ACHN (cell line): Measurements from ENCODE around the gene SECTM1.
A peak's percentile ranks its signal among the peaks of the same experiment; 100 is the strongest.

Experiments
- DNase-seq: peaks from one replicate; pipeline ENCODE4 v3.0.0-alpha.2; 2015
- in situ Hi-C: cut with HindIII; loops from 2 replicates; pipeline ENCODE4 v1.10.0; 2017; ENCODE audit warnings: low sequenced_read_pairs, low pct_ligation_motif_present, low pct_unique_long_range_greater_than_20kb

SECTM1 gene

GRCh38 chr17:82296511-82297279, 36.9 kb downstream of the SECTM1 start:
- DNase-seq, result no peak
- in situ Hi-C loops, result no loop called here

GRCh38 chr17:82295472-82295814, 38.1 kb downstream of the SECTM1 start:
- no peak for DNase-seq
- in situ Hi-C loops, result no loop called here

GRCh38 chr17:82294064-82294773, 39.3 kb downstream of the SECTM1 start:
- in situ Hi-C loops, result no loop called here

GRCh38 chr17:82292251-82293154, 41.1 kb downstream of the SECTM1 start:
- in situ Hi-C loops, result no loop called here
- peak; percentile 99 for DNase-seq

More at GRCh38 chr17:82294064-82294773, 39.3 kb downstream of the SECTM1 start:
- DNase-seq, result no peak

DNA sequence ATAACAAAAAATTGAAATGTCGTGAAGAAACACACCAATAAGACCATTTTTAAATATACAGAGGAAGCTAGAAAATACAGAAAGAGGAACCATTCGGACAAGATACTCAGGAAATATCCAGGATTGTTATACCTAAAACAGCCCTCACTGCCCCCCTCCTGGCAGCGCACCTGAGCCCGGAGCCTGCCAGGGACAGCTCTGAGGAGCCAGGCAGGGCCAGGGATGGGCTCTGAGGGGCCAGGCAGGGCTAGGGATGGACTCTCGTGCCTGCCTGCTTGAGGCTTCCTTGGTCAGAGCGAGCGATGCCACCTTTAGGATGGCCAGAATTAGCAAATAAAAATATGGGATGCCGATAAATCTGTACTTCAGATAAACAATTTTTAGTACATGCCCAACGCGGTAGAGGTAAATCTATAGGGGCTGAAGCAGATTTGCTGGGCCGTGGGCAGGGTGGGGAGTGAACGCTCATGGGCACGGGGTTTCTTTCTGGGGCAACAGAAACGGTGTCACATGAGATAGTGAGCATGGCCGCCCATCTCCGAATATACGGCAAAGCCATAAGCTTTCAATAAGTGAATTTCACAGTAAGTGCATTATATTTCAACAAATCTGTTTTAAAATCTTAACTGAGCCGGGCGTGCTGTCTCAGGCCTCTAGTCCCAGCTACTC, 41.9 kb downstream of the SECTM1 start:
- in situ Hi-C loops, result no loop called here
- no peak for DNase-seq

DNA sequence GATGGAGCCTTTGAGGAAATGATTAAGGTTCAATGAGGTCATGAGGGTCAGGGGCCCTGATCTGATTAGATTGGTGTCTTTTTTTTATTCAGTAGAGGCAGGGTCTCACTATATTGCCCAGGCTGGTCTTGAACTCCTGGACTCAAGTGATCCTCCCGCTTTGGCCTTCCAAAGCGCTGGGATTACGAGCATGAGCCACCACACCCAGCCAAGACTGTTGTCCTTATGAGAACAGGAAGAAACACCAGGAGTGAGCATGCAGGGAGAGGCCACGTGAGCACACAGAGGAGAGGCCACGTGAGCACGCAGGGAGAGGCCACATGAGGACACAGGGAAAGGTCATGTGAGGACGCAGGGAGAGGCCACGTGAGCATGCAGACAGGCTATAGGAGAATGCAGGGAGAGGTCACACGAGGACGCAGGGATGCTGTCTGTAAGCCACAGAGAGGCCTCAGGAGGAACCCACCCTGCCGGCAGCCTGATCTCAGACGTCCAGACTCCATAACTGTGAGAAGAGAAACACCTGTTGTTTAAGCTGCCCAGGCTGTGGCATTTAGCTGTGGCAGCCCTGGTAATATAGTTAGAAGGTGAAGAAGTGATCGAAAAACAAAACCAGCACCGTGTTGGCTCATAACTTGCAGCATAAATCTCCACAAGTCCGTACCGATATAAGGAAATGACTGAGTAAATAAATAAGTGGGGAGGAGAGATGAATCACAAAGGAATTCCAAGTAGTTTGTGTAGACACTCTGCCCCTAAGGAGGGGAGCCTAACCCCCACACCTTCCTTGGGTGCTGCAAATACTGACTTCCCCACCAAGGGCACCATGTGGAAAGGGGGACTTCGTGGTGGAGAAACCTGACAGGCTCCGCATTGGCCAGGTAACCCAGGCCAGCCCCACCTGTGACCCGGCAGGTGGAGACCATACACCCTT, 45.4 kb downstream of the SECTM1 start:
- in situ Hi-C loops, result no loop called here
- DNase-seq, result peak; percentile 49

- no peak for DNase-seq
- in situ Hi-C loops, result no loop called here
Measured at GRCh38 chr17:82287013-82287867, 46.3 kb downstream of the SECTM1 start.

DNA sequence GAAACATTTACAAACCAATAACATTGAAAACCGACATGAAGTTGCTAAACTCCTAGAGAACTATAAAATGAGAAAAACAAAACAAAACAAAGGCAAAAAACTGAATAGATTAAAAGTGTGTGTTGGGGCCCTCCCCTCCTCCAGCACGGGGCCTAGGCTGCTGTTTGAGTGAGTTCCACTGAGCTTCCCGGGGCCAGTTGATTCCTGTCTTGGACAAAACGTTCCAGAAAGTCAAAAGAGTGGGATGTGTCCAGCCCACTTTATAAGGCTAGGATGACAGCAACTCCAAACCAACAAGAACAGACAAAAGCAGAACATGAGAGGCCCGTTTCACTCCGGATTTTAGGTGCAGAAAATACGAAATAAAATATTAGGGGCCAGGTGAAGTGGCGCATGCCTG, 48.4 kb downstream of the SECTM1 start:
- in situ Hi-C loops, result no loop called here
- DNase-seq, result no peak

- in situ Hi-C loops, result no loop called here
- DNase-seq, result peak; percentile 92
Measured at GRCh38 chr17:82283208-82283749, 50.3 kb downstream of the SECTM1 start.

DNA sequence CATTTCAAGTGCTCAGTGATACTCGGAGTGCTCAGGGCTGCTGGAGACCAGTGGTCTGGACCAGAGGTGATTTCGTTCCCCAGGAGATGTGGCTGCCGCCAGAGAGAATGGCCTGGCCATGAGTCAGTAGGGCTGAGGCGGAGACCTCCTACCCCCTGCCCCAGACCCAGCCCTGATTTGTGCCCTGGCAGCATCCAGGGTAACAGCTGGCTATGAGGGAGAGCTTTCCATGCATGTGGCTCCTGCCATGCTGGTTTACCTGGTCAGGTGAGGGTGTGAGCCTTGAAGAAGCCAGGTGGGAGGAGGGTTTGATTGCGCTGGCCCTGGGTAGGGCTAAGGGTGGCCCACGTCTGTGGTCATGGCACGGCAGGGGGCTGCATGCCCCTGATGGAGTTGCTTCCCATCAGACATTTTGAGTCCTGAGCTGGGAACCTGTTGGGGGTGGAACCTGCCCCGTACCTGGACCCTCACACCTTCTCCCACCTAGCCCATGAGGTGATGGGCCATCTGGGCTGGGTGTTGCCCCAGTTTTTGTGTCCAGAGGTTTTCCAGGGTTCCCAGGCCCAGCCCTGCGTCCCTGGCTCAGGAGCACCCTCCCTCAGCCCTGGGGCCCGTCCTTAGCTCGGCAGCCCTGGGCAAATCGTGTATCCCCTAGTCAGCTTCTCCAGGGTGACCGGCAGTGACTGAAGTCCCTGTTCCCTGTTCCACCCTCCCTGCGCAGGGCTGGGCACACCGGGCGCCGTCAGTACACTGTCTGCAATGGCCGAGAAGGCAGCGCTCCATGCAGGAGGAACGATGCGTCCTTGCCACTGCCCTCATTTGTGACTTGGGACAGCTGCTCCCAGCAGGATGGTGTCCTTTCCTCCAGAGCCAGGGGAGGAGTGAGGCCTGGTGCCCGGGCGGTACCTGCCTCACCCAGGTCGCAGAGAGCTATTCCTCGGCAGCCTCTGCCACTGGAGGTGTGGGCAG, 51.0 kb downstream of the SECTM1 start:
- in situ Hi-C loops, result no loop called here

GRCh38 chr17:82281502-82282238, 51.9 kb downstream of the SECTM1 start:
- in situ Hi-C loops, result no loop called here
- peak; percentile 71 for DNase-seq

More for the DNA sequence above, 51.0 kb downstream of the SECTM1 start:
- no peak for DNase-seq

GRCh38 chr17:82281076-82281475, 52.5 kb downstream of the SECTM1 start:
- in situ Hi-C loops, result no loop called here
- no peak for DNase-seq

GRCh38 chr17:82280537-82280936, 53.0 kb downstream of the SECTM1 start:
- in situ Hi-C loops, result no loop called here

GRCh38 chr17:82278786-82279391, 54.7 kb downstream of the SECTM1 start:
- in situ Hi-C loops, result no loop called here
- DNase-seq, result no peak

More at GRCh38 chr17:82280537-82280936, 53.0 kb downstream of the SECTM1 start:
- DNase-seq, result no peak
